NCI-H748 (cell line): ENCODE measurements around the gene CYB5R3.
"Not testable (repeated sequence)": the region's sequence is repeated elsewhere in the genome, so short reads cannot be mapped to it uniquely, and the experiment has no call there.

Source experiments
- DNase-seq: peaks from one replicate; lab custom pipeline; 2025; ENCODE audit not compliant: unreplicated experiment; lab: John Stamatoyannopoulos, UW

Gene CYB5R3

DNA sequence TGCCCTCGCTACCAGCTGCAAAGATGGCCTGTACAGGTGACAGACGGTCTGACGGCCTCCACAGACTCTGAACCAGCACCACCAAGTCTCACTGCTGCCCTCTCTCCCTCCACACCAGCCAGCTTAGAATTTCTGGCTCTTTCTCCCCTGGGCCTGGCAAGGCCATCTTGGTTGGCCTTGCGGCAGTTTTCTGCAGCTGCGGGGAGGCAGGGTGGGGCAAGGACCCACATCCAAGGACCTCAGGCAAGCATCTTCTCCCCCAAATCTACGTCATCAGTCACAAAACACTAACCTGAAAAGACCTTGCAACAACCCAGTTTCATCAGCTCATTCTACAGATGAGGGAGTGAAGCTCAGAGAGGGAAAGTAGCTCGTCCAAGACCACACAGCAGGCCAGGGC is 22.8 kb downstream of the CYB5R3 start:
- no peak for DNase-seq

DNA sequence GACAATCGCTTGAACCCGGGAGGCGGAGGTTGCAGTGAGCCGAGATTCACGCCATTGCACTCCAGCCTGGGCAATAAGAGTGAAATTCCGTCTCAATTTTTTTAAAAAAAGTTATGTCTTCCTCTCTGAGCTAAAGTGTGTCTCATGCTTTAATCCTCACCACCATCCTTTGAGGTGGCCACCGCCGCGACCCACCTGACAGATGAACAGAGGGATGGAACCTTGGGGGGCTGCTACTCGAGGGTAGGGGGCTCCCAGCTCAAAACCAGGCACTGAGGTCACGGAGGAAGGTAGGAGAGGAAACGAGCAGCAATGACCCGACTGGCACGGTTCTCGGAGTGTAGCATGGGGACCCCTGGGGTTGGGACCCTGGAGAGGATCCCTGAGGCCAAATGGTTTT is 23.8 kb downstream of the CYB5R3 start:
- DNase-seq, result no peak

DNA sequence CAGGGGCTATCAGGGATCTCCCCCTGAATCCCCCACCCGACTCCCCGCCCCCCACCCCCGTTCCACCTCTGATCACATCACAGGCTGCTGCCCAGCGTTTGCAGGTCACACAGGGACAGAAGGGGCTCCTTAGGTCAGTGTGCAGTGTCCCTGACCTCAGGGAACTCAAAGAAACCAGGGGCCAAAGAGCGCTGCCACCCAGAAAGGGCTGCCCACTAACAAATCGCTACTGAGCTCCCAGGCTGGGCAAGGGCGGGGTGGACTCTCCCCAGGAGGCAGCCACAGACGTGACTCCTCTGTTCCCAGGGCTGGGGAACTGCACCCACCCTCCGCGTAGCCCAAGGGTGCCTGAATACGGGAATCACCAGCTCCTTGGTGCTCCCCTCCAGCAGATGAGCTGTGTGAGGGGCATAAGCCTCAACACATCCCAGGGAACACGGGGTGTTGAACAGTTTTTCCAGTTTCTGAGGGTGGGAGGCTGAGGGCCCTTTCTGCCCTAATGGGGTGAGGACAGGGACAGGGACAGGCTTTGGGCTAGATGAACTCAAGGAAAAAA is 24.6 kb downstream of the CYB5R3 start:
- DNase-seq, result no peak

DNA sequence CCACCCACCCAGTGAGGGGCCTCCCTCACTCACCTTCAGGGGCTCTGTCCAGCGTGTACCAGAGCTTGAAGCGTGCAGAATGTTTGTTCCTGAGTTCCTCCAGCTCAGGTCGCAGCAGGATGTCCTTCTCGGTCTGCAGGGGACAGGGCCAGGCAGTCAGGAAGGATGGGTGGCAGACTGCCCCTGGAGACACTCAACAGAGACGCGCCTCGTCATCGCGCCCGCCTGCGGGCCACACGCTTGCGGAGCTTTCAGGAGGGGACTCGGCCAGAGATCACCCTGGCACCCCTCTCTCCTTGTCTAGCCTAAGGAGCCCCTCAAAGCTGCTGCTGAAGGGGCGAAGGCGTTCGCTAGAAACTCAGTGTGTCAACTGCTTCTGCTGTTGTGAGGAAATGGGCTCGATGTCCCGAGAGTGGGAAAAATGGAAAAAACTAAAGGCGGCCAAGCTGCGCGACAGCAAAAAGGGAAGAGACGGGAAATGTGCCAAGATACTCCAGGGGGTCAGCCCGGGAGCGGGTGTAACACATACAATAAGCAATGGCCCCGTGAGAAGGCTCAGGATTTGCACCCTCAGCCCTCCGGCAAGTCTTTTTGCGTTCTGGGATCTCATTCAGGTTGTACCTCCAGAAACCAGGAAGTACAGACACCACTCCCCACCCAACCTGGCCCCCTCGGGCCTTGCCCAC is 25.3 kb downstream of the CYB5R3 start:
- DNase-seq, result no peak

DNA sequence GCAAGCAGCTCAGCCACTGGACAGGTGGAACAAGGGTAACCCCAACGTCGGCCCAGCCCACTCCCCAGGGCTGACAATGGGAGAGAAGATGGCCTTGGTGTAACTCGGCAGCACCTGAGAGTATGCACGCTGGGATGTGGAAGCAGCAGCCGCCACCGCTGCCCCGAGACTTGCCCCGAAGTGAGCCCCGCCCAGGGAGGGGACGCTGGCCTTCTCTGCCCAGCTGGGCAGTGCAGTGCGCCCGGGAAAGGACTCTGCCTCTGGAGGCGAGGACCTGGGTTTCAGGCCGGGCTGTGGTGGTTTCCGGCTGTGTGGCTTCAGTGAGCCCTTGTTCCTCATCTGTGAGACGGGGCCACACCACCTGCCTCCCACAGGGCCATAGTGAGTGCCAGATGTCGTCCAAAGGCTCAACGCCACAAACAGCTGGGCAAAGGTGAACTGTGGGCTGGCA is 25.9 kb downstream of the CYB5R3 start:
- no peak for DNase-seq

DNA sequence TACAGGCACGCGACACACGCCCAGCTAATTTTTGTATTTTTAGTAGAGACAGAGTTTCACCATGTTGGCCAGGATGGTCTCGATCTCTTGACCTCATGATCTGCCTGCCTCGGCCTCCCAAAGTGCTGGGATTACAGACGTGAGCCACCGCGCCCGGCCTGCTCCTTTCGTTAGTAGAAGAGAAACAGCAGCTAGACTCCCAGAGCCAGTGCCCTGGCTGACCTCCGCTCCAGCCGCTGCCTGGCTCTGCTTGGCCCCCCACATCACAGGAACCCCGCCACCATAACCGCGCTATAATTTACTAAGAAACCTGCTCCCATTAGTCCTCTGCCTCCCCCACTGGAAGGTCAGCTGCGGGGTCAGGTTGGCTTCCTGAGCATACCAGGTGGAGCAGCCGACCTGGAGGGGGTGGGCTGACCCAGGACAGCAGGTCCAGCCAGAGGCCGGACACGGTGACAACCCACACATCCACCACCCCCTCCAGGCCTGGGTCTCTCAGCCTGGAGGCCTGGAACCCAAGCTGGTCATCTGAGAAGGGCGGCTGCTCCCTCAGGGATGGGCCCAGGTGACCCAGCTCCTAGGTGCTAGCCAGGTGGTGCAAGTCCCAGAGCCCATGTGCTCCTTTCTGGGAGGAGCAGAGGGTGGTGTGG is 27.0 kb downstream of the CYB5R3 start:
- no peak for DNase-seq

DNA sequence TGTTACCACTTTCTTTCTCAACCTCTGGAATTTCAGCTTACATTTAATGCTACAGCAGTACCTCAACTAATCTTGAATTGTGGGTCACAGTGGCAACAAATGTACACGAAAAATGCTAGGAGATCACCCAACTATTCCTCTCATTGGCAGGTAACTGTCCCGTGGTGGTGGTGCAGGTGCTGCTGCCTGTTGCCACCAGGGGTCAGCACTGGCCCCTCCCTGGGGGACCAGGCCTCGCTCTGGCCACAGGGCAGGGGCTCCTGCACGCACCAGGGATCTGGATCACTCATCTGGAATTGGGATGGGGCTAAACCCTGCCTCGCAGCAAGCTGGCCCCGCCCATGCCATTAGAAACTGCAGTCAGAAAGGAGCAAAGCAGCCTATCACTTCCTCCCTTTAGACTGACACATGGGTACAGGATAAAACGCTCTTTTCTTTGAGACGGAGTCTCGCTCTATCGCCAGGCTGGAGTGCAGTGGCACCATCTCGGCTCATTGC is 27.6 kb downstream of the CYB5R3 start:
- DNase-seq, result peak; percentile 52

DNA sequence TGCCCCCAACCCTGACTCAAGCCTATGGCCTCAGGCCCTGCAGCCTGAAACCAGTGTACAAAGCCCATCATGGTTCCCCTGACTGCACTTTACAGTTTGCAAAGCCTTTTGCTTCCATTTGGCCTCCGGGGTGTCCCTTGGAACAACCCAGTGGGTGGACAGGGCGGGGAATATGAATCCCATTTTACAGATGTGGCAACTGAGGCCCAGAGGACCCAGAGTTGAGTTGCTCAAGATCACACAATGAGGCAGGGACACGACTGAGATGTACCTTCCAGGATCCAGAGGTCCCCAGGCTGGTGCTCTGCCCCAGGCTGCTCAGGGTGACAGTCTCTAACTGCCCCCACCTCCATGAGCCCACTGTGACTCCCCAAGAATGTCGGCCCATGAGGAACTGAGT is 29.1 kb downstream of the CYB5R3 start:
- DNase-seq, result no peak

DNA sequence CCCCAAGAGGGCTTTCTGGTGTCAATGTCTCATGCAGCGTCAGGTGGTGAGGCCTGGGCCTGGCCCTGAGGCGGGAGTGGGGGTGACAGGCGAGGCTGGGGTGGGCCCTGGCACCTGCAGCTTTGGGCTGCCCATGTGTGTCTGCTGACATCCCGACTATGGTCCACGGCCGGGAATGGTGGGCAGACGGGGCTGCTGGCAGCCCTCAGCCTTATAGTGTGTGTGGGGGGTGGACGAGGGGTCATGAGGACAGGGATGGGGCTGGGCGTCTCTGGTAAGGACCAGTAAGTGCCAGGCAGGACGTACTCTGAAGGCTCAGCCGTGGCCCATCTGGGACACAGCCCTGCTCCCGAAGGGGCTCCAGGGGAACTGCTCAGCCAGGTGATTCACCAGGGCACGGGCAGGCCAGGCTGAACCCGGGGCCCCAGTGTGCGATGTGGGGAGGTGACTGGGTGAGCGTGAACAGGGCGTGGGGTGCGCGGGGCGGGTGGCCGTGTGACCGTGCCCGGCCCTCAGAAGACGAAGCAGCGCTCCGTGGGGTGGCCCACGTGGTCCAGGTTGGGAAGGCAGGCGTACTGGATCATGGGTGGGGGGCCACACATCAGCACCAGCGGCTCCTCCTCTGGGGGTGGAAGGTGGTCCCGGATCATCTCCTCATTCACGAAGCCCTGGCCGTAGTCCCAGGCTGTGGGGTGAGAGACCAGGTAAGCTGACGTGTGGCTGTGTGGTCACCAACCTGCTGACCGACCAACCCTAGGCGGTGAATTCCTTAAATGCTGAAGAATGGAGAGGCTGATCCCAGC is 29.7 kb downstream of the CYB5R3 start:
- no peak for DNase-seq

DNA sequence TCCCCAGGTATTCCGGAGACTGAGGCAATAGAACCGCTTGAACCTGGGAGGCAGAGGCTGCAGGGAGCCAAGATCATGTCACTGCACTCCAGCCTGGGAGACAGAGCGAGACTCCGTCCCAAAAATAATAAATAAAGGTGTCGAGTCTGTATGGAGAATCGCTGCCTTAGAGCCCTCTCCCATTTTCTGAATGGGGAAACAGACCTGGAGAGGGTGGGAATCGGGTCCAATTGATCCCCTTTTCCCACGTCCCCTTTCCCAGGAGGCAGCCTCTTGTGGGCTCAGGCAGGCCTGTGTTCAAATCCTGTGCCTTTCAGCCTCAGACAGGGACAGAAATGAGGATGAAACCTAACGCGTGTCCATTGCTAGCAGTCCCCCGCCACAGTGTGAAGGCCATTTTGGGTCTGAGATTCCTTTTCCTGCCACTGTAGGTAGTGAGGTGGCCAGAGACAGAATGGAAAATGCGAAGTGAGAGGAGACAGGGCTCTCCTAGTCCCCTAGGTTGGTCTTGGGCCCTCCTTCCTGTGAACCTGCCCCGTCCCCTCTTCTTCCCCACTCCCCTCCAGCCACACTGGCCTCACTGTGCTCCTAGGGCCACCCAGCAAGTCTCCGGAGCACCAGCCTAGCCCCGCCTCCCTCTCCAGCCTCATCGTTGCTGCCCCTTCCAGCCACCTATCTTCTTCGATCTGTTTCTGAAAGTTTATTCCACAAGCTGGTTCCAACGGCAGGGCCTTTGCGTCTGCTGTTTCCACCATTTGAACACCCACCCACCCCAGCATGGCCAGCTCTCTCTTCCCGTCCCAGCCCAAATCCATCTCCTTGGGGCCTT is 31.8 kb downstream of the CYB5R3 start:
- DNase-seq, result no peak

DNA sequence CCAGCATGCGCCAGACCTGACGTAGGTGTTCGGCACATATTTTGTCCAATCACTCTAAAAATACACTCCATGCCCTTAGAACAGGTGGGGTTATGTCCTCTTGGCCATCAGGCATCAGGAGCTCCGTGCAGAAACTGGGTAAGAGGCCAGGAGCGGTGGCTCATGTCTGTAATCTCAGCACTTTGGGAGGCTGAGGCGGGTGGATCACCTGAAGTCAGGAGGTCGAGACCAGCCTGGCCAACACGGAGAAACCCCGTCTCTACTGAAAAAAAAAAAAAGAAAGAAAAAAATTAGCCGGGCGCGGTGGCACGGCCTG is 33.4 kb downstream of the CYB5R3 start:
- DNase-seq, result not testable (repeated sequence)

DNA sequence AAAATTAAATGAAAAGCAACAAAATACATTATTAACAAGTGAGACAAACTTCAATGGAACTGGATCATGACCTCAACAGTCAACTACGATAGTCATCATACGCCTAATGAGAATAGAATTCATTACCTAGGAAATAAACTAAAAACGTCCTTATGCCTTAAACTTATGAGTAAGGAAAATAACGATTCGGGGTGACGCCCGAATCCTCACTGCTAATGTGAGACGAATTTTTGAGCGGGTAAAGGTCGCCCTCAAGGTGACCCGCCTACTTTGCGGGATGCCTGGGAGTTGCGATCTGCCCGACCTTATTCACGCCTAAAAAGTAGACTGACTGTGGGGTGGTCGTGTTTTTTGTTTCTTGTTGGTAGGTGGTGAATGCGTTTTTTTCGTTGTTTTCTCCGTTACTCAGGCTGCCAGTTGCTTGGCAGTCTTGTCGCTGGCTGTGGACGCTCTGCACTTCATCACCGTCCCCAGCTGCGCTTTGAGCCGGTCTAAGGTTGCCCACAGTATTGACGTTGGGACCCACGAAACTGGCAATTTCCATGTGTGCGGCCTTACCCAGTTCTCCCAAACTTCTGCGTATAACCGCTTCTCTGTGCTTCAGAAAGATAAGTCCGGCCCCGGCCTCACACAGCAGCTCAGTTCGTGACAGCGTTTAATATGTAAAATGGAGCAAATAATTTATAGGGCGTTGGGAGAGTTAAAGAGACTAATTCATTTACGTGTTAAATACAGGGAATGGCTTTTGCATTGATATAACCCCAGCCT is 33.9 kb downstream of the CYB5R3 start:
- DNase-seq, result peak; percentile 99

DNA sequence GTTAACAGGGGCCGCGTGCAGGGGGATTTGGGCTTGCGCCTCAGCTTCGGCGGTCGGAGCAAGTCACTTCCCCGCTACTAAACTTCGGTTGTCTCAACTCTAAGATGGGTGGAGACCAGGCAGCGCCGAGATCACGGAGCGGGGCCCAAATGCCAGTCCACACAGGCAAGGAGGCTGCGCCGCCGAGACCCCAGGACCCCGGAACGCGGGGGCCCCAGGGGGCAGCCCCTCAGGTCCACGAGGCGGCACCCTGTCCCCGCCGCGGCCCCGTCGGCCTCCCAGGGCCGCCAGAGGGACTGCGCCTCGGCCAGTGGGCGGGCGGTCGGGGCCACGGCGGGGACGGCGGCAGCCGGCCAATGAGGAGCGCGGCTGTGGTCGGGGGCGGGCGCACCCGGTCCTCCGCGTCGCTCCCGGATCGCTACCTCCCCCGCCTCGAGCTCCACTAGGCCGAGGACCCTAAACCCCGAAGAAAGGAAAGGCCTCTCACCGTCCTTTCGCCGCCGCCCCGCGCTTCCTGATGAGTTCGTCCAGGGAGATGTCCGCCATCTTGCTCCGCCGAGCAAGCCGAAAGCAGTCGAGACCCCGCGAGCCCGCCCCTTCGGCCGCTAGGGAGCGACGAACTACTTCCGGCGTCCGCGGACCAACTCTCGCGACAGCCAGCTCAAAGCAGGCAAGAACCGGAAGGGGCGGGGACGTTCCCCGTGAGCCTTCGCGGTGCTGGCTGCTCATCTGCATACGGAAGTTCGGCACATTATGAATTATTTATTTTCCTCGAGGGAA is 34.7 kb downstream of the CYB5R3 start, which contains the start of gene POLDIP3:
POLDIP3 (minus strand) TSS at position 572 of the 780 bp plus-strand sequence; CDS start at position 546, 26 bp downstream.
- peak; percentile 98 for DNase-seq

DNA sequence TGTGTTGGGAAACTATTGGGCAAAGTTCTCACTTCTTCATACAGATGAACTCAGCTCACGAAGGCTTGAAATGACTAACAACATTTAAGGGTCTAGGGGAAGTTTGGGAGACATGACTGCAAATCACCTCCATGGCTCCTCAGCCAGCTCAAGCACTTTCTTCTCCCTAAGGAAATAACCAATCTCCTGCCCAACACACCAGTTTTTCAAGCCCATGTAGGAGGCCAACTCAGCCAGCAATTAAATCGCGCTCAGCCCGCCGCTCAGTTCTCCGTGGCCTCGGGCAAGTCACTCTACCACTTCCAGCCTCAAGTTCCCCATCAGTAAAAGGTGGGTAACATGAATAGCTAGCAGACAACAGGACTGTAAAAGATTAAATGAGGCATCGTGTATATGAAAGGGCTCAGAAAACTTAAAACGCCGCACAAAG is 35.3 kb downstream of the CYB5R3 start:
- DNase-seq, result peak; percentile 43

DNA sequence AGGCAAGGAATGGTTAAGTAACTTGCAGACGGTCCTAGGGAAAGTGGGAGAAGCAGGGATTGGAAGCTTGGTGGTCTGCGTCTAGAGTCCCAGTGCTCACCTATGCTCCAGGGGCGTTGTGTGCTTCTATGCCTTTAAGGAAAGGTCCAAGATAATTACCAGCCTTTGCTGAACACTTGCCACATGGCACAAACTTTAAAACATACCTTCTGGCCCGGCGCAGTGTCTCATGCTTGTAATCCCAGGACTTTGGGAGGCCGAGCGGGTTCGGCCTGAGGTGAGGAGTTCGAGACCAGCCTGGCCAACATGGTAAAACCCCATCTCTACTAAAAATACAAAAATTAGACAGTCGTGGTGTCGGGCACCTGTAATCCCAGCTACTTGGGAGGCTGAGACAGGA is 36.9 kb downstream of the CYB5R3 start:
- DNase-seq, result no peak

DNA sequence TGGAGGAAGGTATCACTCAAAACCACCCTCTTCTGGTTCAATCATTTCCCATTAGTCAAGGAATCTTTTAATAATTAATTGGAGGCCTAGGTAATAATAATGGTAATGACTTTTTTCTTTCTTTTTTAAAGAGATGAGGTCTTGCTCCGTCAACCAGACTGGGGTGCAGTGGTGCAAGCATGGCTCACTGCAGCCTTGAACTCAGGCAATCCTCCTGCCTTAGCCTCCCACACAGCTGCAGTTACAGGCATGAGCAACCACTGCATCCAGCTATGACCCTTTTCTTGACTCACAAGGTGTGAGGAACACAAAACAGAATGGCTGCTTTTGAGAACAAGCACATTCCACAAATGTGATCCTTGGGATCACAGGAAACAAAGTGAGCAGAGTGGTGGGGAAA is 38.1 kb downstream of the CYB5R3 start:
- DNase-seq, result no peak

DNA sequence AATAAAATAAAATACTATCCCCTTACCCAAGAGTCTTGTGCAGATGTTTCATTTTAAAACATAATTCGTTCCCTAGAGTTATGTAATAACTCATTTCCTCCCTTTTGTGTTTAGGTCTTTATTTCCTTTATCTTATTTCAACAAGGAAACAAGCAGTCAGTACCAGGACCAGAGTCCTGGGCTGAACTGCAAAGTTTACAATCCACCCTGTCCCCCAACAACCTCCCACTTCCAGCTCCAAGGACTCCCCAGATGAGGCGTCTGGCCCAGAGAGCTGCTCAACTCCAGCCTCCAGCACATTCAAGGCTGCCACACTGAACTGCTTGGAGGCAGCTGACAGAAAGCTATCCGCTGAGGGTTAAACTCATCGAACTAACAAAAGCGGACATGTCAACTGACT is 39.0 kb downstream of the CYB5R3 start:
- no peak for DNase-seq

DNA sequence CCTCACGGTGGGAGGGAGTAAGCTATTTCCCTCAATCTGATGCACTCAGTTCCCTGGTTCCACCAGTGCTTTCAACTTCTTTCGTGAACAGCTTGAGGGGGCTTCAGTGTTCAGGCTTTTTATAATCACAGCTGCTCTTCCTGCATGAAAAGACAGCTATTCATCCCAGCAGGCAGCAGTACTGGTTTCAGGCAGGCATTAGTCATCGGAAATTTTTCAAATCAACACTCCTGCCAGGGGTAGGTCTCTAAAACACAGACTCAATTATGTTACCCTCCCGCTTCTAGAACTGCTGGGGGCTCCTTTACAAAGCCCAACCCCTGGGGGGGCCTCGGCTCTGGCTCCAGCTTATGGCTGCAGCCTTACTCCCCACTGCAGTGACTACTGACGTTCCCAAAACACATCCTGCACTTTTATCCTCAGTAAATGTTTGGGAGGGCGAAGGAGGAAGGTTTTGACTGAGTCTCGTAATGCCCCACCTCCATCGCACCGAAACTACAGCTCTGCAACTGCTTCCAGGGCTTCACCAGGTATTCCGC is 40.3 kb downstream of the CYB5R3 start:
- DNase-seq, result no peak
